ENCODE measurements around the gene SESN3.

Gene SESN3

DNA sequence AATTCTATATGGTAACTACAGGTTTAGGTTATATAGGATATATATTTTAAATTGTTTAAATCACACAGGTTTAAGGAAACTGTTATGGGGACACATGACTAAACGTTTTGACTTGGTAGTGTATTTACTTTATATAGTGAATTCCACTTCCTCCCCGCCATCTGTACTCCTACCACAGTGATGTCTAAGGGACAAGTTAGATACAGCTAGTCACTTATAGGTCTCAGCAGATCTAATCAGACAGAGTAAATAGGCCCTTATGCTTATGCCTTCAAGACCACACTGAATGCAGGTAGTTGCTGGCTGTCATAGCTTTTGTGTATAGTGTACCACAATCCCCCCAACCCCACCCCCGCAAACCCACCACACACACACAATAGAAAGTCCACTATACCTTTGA lies 8.2 kb downstream of the SESN3 start:
- Histone ChIP-seq H3K9me3 (ENCODE audit: control insufficient read depth, insufficient read depth, low read depth, low read length) (no peaks in the 10 kb centered on the region), H3K27ac (ENCODE audit: extremely low read depth, low read depth, low read length) (no peak overlapping the region), H3K4me1 (ENCODE audit: control insufficient read depth, insufficient read depth, low read length) (peaks cover 2% of the 10 kb centered on the region; the same call in 1 of the 2 replicates), H3K4me3 (ENCODE audit: low read depth, low read length) (no peak overlapping the region), H3K36me3 (ENCODE audit: control insufficient read depth in 2 of 2, insufficient read depth in 1 of 2, low read length in 2 of 2) (no peaks in the 10 kb centered on the region)
- TF ChIP-seq ZNF132 (tag by site-specific recombination; IDR thresholded peaks at IDR 0.05; ENCODE audit: borderline replicate concordance): no peak
- no peak for TF ChIP-seq ZNF335 (tag by site-specific recombination; conservative IDR thresholded peaks at IDR 0.05)
- TF ChIP-seq, protein P1, sequence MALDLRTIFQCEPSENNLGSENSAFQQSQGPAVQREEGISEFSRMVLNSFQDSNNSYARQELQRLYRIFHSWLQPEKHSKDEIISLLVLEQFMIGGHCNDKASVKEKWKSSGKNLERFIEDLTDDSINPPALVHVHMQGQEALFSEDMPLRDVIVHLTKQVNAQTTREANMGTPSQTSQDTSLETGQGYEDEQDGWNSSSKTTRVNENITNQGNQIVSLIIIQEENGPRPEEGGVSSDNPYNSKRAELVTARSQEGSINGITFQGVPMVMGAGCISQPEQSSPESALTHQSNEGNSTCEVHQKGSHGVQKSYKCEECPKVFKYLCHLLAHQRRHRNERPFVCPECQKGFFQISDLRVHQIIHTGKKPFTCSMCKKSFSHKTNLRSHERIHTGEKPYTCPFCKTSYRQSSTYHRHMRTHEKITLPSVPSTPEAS (tag by site-specific recombination; IDR thresholded peaks at IDR 0.05): no peak
- no peak for TF ChIP-seq ZNF658 (tag by site-specific recombination; IDR thresholded peaks at IDR 0.05)
- TF ChIP-seq KLF1 (tag by site-specific recombination; IDR thresholded peaks at IDR 0.05): no peak
- TF ChIP-seq, protein P2, sequence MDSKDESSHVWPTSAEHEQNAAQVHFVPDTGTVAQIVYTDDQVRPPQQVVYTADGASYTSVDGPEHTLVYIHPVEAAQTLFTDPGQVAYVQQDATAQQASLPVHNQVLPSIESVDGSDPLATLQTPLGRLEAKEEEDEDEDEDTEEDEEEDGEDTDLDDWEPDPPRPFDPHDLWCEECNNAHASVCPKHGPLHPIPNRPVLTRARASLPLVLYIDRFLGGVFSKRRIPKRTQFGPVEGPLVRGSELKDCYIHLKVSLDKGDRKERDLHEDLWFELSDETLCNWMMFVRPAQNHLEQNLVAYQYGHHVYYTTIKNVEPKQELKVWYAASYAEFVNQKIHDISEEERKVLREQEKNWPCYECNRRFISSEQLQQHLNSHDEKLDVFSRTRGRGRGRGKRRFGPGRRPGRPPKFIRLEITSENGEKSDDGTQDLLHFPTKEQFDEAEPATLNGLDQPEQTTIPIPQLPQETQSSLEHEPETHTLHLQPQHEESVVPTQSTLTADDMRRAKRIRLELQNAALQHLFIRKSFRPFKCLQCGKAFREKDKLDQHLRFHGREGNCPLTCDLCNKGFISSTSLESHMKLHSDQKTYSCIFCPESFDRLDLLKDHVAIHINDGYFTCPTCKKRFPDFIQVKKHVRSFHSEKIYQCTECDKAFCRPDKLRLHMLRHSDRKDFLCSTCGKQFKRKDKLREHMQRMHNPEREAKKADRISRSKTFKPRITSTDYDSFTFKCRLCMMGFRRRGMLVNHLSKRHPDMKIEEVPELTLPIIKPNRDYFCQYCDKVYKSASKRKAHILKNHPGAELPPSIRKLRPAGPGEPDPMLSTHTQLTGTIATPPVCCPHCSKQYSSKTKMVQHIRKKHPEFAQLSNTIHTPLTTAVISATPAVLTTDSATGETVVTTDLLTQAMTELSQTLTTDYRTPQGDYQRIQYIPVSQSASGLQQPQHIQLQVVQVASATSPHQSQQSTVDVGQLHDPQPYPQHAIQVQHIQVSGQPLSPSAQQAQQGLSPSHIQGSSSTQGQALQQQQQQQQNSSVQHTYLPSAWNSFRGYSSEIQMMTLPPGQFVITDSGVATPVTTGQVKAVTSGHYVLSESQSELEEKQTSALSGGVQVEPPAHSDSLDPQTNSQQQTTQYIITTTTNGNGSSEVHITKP (tag by site-specific recombination; IDR thresholded peaks at IDR 0.05): no peak
- TF ChIP-seq, protein P3, sequence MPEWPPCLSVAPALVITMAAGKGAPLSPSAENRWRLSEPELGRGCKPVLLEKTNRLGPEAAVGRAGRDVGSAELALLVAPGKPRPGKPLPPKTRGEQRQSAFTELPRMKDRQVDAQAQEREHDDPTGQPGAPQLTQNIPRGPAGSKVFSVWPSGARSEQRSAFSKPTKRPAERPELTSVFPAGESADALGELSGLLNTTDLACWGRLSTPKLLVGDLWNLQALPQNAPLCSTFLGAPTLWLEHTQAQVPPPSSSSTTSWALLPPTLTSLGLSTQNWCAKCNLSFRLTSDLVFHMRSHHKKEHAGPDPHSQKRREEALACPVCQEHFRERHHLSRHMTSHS (tag by site-specific recombination; IDR thresholded peaks at IDR 0.05): no peak
- TF ChIP-seq, protein P4, sequence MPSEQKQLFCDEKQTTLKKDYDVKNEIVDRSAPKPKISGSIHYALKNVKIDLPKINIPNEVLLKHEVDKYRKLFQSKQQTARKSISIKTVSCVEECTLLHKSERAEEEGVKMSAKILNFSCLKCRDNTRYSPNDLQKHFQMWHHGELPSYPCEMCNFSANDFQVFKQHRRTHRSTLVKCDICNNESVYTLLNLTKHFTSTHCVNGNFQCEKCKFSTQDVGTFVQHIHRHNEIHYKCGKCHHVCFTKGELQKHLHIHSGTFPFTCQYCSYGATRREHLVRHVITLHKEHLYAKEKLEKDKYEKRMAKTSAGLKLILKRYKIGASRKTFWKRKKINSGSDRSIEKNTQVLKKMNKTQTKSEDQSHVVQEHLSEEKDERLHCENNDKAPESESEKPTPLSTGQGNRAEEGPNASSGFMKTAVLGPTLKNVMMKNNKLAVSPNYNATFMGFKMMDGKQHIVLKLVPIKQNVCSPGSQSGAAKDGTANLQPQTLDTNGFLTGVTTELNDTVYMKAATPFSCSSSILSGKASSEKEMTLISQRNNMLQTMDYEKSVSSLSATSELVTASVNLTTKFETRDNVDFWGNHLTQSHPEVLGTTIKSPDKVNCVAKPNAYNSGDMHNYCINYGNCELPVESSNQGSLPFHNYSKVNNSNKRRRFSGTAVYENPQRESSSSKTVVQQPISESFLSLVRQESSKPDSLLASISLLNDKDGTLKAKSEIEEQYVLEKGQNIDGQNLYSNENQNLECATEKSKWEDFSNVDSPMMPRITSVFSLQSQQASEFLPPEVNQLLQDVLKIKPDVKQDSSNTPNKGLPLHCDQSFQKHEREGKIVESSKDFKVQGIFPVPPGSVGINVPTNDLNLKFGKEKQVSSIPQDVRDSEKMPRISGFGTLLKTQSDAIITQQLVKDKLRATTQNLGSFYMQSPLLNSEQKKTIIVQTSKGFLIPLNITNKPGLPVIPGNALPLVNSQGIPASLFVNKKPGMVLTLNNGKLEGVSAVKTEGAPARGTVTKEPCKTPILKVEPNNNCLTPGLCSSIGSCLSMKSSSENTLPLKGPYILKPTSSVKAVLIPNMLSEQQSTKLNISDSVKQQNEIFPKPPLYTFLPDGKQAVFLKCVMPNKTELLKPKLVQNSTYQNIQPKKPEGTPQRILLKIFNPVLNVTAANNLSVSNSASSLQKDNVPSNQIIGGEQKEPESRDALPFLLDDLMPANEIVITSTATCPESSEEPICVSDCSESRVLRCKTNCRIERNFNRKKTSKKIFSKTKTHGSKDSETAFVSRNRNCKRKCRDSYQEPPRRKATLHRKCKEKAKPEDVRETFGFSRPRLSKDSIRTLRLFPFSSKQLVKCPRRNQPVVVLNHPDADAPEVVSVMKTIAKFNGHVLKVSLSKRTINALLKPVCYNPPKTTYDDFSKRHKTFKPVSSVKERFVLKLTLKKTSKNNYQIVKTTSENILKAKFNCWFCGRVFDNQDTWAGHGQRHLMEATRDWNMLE (tag by site-specific recombination; conservative IDR thresholded peaks at IDR 0.05; ENCODE audit: low read depth): no peak
- ChIA-PET POLR2A (no interaction called here), CTCF (no interaction called here)

DNA sequence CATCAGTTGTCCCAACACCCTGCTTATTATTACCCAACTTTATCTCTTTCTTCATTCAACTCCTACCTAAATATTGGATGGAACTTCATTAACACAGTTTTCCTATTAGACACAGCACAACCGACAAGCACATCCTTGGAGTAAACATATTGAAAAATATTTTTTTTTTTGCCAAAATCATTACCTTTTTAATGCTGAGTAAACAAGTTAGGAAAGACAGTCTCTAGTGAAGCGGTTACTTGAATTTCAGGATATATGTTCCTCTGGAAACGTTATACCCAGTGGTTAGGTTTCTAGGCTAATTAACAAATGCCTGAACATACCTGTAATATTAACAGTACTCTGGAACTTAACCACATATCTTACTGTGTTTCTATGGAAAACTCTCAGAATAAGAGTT lies 11.4 kb downstream of the SESN3 start:
- no peaks in the 10 kb centered on the region for H3K36me3 ChIP-seq (ENCODE audit: control insufficient read depth in 2 of 2, insufficient read depth in 1 of 2, low read length in 2 of 2)
- ChIA-PET CTCF (no interaction called here), POLR2A (no interaction called here)
- H3K9me3 ChIP-seq (ENCODE audit: control insufficient read depth, insufficient read depth, low read depth, low read length): no peaks in the 10 kb centered on the region
- no peak overlapping the region for H3K4me3 ChIP-seq (ENCODE audit: low read depth, low read length)
- no peak overlapping the region for H3K27ac ChIP-seq (ENCODE audit: extremely low read depth, low read depth, low read length)
- no peaks in the 10 kb centered on the region for H3K4me1 ChIP-seq (ENCODE audit: control insufficient read depth, insufficient read depth, low read length)
- TF ChIP-seq GLI2 (tag by site-specific recombination; IDR thresholded peaks at IDR 0.05; ENCODE audit: borderline replicate concordance, low read depth) (no peak), ZBTB48 (tag by site-specific recombination; IDR thresholded peaks at IDR 0.05) (no peak), ZNF571 (tag by site-specific recombination; IDR thresholded peaks at IDR 0.05) (no peak), ZNF560 (tag by site-specific recombination; IDR thresholded peaks at IDR 0.05; ENCODE audit: borderline replicate concordance) (no peak), FEZF1 (tag by site-specific recombination; IDR thresholded peaks at IDR 0.05) (no peak)
- TF ChIP-seq, protein P5, sequence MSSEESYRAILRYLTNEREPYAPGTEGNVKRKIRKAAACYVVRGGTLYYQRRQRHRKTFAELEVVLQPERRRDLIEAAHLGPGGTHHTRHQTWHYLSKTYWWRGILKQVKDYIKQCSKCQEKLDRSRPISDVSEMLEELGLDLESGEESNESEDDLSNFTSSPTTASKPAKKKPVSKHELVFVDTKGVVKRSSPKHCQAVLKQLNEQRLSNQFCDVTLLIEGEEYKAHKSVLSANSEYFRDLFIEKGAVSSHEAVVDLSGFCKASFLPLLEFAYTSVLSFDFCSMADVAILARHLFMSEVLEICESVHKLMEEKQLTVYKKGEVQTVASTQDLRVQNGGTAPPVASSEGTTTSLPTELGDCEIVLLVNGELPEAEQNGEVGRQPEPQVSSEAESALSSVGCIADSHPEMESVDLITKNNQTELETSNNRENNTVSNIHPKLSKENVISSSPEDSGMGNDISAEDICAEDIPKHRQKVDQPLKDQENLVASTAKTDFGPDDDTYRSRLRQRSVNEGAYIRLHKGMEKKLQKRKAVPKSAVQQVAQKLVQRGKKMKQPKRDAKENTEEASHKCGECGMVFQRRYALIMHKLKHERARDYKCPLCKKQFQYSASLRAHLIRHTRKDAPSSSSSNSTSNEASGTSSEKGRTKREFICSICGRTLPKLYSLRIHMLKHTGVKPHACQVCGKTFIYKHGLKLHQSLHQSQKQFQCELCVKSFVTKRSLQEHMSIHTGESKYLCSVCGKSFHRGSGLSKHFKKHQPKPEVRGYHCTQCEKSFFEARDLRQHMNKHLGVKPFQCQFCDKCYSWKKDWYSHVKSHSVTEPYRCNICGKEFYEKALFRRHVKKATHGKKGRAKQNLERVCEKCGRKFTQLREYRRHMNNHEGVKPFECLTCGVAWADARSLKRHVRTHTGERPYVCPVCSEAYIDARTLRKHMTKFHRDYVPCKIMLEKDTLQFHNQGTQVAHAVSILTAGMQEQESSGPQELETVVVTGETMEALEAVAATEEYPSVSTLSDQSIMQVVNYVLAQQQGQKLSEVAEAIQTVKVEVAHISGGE (tag by site-specific recombination; conservative IDR thresholded peaks at IDR 0.05; ENCODE audit: low read depth): no peak
- TF ChIP-seq, protein P6, sequence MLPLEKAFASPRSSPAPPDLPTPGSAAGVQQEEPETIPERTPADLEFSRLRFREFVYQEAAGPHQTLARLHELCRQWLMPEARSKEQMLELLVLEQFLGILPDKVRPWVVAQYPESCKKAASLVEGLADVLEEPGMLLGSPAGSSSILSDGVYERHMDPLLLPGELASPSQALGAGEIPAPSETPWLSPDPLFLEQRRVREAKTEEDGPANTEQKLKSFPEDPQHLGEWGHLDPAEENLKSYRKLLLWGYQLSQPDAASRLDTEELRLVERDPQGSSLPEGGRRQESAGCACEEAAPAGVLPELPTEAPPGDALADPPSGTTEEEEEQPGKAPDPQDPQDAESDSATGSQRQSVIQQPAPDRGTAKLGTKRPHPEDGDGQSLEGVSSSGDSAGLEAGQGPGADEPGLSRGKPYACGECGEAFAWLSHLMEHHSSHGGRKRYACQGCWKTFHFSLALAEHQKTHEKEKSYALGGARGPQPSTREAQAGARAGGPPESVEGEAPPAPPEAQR (tag by site-specific recombination; IDR thresholded peaks at IDR 0.05): no peak
- TF ChIP-seq, protein P7, sequence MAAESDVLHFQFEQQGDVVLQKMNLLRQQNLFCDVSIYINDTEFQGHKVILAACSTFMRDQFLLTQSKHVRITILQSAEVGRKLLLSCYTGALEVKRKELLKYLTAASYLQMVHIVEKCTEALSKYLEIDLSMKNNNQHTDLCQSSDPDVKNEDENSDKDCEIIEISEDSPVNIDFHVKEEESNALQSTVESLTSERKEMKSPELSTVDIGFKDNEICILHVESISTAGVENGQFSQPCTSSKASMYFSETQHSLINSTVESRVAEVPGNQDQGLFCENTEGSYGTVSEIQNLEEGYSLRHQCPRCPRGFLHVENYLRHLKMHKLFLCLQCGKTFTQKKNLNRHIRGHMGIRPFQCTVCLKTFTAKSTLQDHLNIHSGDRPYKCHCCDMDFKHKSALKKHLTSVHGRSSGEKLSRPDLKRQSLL (tag by site-specific recombination; IDR thresholded peaks at IDR 0.05): no peak

All from HEK293 (cell line).